MM.1S (cell line): ENCODE data around the gene CNPY2.
"Not testable (repeated sequence)": the region's sequence is repeated elsewhere in the genome, so short reads cannot be mapped to it uniquely, and the experiment has no call there.

Experiments
- DNase-seq: peaks from one replicate; pipeline ENCODE4 v3.0.0-alpha.2; 2015
- H2AFZ ChIP-seq: fragments of 300-600 bp; sonication (generic); 2 replicates; pipeline ENCODE4 v1.6.0; 2016; ENCODE audit warnings: antibody characterized with exemption, low read length
- H3F3A ChIP-seq: fragments of 300-600 bp; sonication (generic); 2 replicates; pipeline ENCODE4 v1.6.1; 2016; ENCODE audit warnings: mild to moderate bottlenecking, antibody characterized with exemption, low read length, moderate library complexity, mixed read lengths; ENCODE audit not compliant: insufficient read depth
- H3K27ac ChIP-seq: fragments of 300-600 bp; sonication (generic); 2 replicates; pipeline ENCODE4 v1.5.1; 2016; ENCODE audit warnings: mild to moderate bottlenecking, low read length
- H3K27me3 ChIP-seq: fragments of 300-600 bp; sonication (generic); replicated peaks from 2 replicates; pipeline ENCODE4 v1.6.0; 2016; ENCODE audit warnings: low read length; ENCODE audit not compliant: insufficient read depth
- H3K36me3 ChIP-seq: fragments of 300-600 bp; sonication (generic); replicated peaks from 2 replicates; pipeline ENCODE4 v1.6.1; 2016; ENCODE audit warnings: mild to moderate bottlenecking, low read length, mixed read lengths; ENCODE audit not compliant: insufficient read depth
- H3K4me1 ChIP-seq: fragments of 300-600 bp; sonication (generic); 2 replicates; pipeline ENCODE4 v1.6.1; 2016; ENCODE audit warnings: low read length, mixed read lengths
- H3K4me2 ChIP-seq: fragments of 300-600 bp; sonication (generic); 2 replicates; pipeline ENCODE4 v1.6.0; 2016; ENCODE audit warnings: low read depth, low read length
- H3K4me3 ChIP-seq: fragments of 300-600 bp; sonication (generic); 2 replicates; pipeline ENCODE4 v1.5.1; 2016; ENCODE audit warnings: low read length, mixed read lengths
- H3K79me2 ChIP-seq: fragments of 300-600 bp; sonication (generic); 2 replicates; pipeline ENCODE4 v1.6.1; 2016; ENCODE audit warnings: mixed run types, low read length, mixed read lengths
- H3K9ac ChIP-seq: fragments of 300-600 bp; sonication (generic); 2 replicates; pipeline ENCODE4 v1.6.1; 2016; ENCODE audit warnings: low read length, mixed read lengths
- H3K9me2 ChIP-seq: fragments of 300-600 bp; sonication (generic); replicated peaks from 2 replicates; pipeline ENCODE4 v1.6.1; 2016; ENCODE audit warnings: mild to moderate bottlenecking, low read length, mixed read lengths; ENCODE audit not compliant: insufficient read depth
- H3K9me3 ChIP-seq: fragments of 300-600 bp; sonication (generic); replicated peaks from 2 replicates; pipeline ENCODE4 v1.6.1; 2016; ENCODE audit warnings: mild to moderate bottlenecking, low read length, mixed read lengths; ENCODE audit not compliant: insufficient read depth
- H4K20me1 ChIP-seq: fragments of 300-600 bp; sonication (generic); 2 replicates; pipeline ENCODE4 v1.6.1; 2016; ENCODE audit warnings: mild to moderate bottlenecking, low read length, moderate library complexity, mixed read lengths; ENCODE audit not compliant: insufficient read depth
- CTCF ChIP-seq: fragments of 300-600 bp; sonication (generic); IDR thresholded peaks from 2 replicates; pipeline ENCODE4 v1.5.1; 2016; ENCODE audit warnings: antibody characterized with exemption, low read length, mixed read lengths
- EZH2 ChIP-seq: fragments of 300-600 bp; sonication (generic); optimal IDR thresholded peaks from 2 replicates; pipeline ENCODE3; 2017; ENCODE audit warnings: low read depth, mild to moderate bottlenecking, antibody characterized with exemption, low read length, mixed read lengths
- EZH2phosphoT487 ChIP-seq: fragments of 300-600 bp; sonication (generic); IDR thresholded peaks from 2 replicates; pipeline ENCODE4 v1.6.1; 2018; ENCODE audit warnings: antibody characterized with exemption, low read length

The CNPY2 gene

GRCh38 chr12:56293795-56294194 lies 22.0 kb downstream of the CNPY2 start:
- TF ChIP-seq EZH2 = no peak
- no peak for TF ChIP-seq EZH2phosphoT487
- no peak for TF ChIP-seq CTCF
- H3K27me3 ChIP-seq = no peaks in the 10 kb centered on the region
- DNase-seq = no peak
- H3K9ac ChIP-seq = no peak overlapping the region
- H3K4me1 ChIP-seq = peaks cover 8% of the 10 kb centered on the region
- peaks cover 97% of the 10 kb centered on the region for H3K79me2 ChIP-seq
- H3K27ac ChIP-seq = no peak overlapping the region
- no peaks in the 10 kb centered on the region for H3K9me3 ChIP-seq
- H4K20me1 ChIP-seq = peaks cover 4% of the 10 kb centered on the region; the same call in 1 of the 2 replicates
- peaks cover 12% of the 10 kb centered on the region; the same call in 1 of the 2 replicates for H3K36me3 ChIP-seq
- no peak overlapping the region for H3K4me3 ChIP-seq
- H3K9me2 ChIP-seq = no peaks in the 10 kb centered on the region
- H3F3A ChIP-seq = no peaks in the 10 kb centered on the region; the same call in 1 of the 2 replicates
- H2AFZ ChIP-seq = no peak overlapping the region
- H3K4me2 ChIP-seq = no peak overlapping the region

GRCh38 chr12:56288705-56289387 lies 26.9 kb downstream of the CNPY2 start:
- DNase-seq = no peak
- Histone ChIP-seq H3K27ac (no peak overlapping the region), H3K27me3 (no peaks in the 10 kb centered on the region), H3K4me1 (no peaks in the 10 kb centered on the region), H3K4me2 (no peak overlapping the region), H3K79me2 (peaks cover 77% of the 10 kb centered on the region), H2AFZ (no peak overlapping the region), H4K20me1 (peaks cover 3% of the 10 kb centered on the region; the same call in 1 of the 2 replicates), H3K9ac (no peak overlapping the region), H3F3A (no peaks in the 10 kb centered on the region; the same call in 1 of the 2 replicates), H3K36me3 (peaks cover 22% of the 10 kb centered on the region), H3K9me2 (no peaks in the 10 kb centered on the region), H3K4me3 (no peak overlapping the region), H3K9me3 (no peaks in the 10 kb centered on the region)
- TF ChIP-seq CTCF = no peak
- no peak for TF ChIP-seq EZH2phosphoT487
- TF ChIP-seq EZH2 = no peak

DNA sequence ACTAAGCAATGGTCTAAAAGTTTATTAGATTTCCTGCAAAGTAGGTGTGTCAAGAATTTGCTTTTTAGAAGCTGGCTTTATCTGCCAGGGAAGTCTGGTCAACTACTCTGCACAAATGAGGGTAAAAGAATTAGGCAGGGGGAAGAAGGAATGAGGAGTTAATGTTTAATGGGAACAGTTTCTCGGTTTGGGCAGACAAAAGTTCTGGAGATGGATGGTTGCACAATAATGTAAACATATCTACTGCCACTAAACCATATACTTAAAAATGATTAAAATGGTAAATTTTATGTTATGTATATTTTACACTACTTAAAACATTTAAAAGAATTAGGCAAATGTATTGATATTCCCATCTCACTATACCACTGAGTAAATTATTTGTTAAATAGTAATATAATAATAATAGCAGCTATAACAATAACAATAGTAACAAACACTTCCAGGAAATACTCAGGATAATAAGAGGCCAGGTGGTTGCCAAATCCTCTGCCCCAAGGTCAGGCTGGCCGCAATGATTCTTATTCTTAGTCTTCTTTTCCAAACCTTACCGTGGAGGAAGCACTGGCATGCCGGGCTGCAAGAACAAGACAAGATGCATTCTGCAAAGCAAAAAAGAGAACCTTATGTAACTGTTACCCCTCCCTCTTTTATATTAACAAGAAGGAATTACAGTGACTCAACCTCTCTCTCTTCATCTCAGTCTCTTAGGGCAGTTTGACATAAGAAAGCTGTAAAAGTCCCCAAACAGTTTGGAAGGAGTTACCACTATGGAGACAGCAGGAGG lies 29.6 kb downstream of the CNPY2 start:
- Histone ChIP-seq H4K20me1 (no peaks in the 10 kb centered on the region), H3K4me3 (no peak overlapping the region), H3K9ac (no peak overlapping the region), H3K4me2 (no peak overlapping the region), H3K9me2 (no peaks in the 10 kb centered on the region), H3K9me3 (no peaks in the 10 kb centered on the region), H3K27ac (no peak overlapping the region), H3K36me3 (peaks cover 20% of the 10 kb centered on the region), H3K79me2 (peaks cover 53% of the 10 kb centered on the region), H3F3A (no peaks in the 10 kb centered on the region), H3K27me3 (no peaks in the 10 kb centered on the region), H3K4me1 (no peaks in the 10 kb centered on the region), H2AFZ (no peak overlapping the region)
- no peak for DNase-seq
- TF ChIP-seq EZH2 (no peak), CTCF (no peak), EZH2phosphoT487 (no peak)

GRCh38 chr12:56284263-56284662 lies 31.5 kb downstream of the CNPY2 start:
- H3K9me3 ChIP-seq, H3K4me3 ChIP-seq, H2AFZ ChIP-seq, H3K4me1 ChIP-seq, DNase-seq, H4K20me1 ChIP-seq, H3K4me2 ChIP-seq, H3K9ac ChIP-seq, H3F3A ChIP-seq, H3K27me3 ChIP-seq, H3K27ac ChIP-seq, H3K9me2 ChIP-seq: not testable (repeated sequence)
- Histone ChIP-seq H3K79me2 (peaks cover 34% of the 10 kb centered on the region), H3K36me3 (peaks cover 14% of the 10 kb centered on the region)
